ENCODE measurements around the gene LMBR1.

The LMBR1 gene

DNA sequence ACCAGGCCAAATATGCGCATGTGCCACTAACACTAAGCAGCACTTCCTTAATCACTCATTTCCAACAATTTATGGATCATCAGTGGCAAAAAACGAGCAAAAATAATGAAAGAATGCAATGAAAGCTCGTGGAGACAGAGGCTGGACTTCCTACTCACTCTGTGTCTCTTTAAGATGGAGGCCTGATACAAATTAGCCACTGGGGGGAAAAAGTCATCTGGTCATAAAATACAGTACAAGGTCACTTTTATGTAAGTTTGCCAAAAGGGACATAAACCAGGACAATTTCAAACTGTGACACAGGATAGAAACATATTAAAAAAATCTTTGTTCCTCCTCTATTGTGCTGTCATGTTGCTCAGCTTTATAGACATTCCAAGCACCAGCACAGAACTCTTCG is 101.7 kb downstream of the LMBR1 start:
- no peak for DNase-seq

GRCh38 chr7:156790264-156790663 is 102.7 kb downstream of the LMBR1 start:
- no peak for DNase-seq

DNA sequence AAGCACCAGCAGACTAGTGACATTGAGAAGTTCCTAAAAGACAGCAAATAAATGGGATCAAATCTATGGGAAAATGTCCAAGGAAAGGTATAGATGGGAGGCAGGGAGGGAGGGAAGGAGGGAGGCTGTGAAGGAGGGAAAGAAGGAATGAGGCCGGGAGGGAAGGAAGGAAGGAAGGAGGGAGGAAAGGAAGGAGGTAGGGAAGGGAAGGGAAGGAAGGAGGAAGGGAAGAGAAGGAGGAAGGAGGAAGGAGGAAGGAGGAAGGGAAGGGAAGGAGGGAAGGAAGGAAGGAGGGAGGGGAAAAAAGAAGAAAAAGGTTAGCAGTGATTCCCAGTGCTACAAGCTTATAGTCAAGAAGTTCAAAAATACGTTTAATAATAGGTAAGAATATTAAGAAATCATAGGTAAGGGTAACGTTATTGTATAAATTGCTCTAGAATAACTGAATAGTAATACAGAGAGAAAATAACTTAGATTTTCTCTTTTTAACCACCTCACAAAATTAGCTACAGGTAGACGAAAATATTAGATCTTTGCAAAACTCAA is 106.9 kb downstream of the LMBR1 start:
- DNase-seq: no peak

GRCh38 chr7:156783864-156784263 is 109.1 kb downstream of the LMBR1 start:
- DNase-seq: no peak

DNA sequence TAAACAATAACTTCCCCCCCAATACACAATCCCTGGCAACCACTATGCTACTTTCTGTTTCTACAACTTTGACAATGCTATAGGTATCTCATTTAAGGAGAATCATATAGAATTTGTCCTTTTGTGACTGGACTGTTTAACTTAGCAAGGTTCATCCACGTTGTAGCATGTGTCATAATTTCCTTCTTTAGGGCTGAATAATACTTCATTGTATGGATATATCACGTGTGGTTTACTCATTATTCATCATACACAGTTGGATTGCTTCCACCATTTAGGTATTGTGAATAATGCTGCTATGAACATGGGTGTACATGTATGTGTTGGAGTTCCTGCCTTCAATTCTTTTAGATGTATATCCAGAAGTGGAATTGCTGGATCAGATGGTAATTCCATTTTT is 111.0 kb downstream of the LMBR1 start:
- DNase-seq: no peak

DNA sequence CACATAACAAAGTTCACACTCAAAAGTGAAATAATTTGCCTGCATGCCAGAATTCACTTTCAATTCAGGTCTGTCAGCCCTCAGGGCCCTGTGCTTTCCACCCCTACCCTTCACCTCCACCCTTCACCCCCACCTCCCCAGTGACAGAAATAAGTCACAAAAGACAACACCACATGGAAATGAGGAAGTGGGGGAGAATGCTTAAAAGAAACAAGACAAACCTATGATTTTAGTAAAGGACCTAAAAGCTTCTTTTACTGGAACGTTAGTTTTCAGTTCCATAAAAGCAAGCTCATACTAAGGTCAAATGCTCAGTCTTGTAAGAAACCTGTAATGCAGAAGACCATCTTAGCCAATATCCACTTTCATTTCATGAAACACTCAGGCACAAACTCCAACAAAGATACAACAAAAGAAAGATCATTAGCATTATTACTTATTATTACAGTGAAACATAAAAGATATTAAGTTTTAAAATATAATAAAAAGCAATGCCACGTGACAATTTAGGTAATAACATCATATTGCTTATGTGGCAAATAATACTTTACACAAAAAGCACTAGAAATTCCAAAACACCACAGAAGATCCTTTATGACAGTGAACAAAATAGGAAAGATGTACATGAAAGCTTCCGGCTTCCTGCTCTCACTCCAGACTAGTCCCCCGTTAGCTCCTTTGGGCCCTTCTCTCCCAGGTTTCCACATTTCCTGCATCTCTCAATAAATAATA is 112.1 kb downstream of the LMBR1 start:
- no peak for DNase-seq

GRCh38 chr7:156778668-156779067 is 114.3 kb downstream of the LMBR1 start:
- DNase-seq: no peak

DNA sequence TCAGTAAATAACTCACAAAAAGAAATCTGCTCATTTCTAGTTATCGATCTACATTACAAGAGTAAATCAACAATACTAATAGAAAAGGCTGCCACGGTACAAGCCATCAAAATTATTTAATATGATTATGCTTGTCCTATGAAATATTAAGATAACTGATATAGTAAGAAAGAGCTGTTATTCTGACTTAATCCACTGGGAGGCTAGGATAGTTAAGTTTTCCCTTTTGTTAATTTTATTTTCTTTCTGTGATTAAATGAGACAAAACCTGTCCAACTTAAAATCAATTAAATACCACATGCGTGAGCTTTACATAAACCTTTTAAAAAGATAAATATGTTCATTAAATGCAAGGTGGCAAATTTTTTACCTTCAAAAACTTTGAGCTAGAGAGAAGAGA is 114.8 kb downstream of the LMBR1 start:
- no peak for DNase-seq

GRCh38 chr7:156777364-156778069 is 115.5 kb downstream of the LMBR1 start:
- DNase-seq: no peak

DNA sequence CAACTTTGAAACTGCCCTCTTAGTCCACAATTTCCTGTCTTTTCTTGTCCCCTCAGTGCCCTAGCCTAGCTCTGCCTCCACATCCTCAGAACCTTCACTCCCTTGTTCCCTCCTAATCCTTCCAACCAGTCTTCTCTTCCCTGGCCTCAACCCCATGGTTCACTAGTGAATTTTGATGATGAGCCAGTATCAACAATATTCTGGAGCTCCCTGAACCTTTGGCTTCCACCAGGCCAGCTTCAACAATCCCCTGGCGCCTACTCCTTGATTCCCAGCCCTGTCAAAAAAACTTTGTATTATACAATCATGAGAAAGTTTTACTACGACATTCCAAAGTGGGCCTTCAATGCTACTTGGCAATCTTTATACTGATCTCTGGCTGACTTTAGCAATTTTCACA is 116.5 kb downstream of the LMBR1 start:
- no peak for DNase-seq

GRCh38 chr7:156773966-156774365 is 119.0 kb downstream of the LMBR1 start:
- no peak for DNase-seq

DNA sequence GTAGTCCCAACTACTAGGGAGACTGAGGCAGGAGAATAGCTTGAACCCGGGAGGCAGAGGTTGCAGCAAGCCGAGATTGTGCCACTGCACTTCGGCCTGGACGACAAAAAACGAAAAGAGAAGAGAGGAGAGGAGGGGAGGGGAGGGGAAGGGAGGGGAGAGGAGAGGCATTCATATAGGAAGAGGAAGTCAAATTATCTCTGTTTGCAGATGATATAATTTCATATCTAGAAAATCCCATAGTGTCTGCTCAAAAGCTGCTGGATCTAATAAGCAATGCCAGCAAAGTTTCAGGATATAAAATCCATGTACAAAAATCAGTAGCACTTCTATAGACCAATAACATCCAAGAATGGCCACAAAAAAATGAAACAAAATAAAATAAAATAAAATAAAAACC is 120.3 kb downstream of the LMBR1 start:
- DNase-seq: no peak

- DNase-seq: no peak
Measured at GRCh38 chr7:156768698-156769472, 124.1 kb downstream of the LMBR1 start.

- DNase-seq: no peak
Measured at GRCh38 chr7:156766666-156767065, 126.3 kb downstream of the LMBR1 start.

DNA sequence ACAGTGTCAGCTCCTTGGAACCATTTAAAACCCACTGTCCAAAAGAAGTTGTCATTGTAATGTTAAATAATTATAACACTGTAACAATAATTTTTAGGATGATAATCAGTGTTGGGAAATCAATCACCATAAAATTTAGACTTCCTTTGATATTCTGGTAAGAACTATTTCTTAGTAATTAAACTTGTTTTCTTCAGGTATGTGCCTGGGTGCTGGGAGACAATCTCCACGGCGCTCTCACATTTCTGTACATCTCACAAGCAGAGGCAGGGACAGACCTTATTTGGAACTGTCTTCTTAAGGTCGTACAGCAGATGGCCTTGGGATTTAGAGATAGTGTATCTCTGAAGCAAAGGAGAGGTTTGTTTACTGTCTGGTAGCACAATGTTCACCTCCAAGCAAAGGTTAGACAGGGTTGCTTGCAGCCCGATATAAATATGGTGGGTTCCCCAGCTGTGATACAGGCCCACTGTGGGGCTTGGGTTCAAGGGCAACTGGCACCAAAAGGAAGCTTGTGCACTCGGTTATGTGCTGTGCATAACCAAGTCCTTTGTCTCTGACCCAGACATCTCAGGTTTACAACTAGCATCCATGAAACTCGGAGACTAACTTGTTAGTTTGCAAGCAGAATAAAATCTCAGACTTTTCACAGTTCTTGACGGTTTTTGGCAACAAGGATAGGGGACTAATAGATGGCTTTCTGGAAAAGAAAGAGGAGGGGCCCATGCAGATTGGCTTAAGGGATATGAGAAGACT is 126.9 kb downstream of the LMBR1 start:
- DNase-seq: no peak

- no peak for DNase-seq
Measured at GRCh38 chr7:156764766-156765165, 128.2 kb downstream of the LMBR1 start.

- no peak for DNase-seq
Measured at GRCh38 chr7:156764016-156764669, 128.8 kb downstream of the LMBR1 start.

DNA sequence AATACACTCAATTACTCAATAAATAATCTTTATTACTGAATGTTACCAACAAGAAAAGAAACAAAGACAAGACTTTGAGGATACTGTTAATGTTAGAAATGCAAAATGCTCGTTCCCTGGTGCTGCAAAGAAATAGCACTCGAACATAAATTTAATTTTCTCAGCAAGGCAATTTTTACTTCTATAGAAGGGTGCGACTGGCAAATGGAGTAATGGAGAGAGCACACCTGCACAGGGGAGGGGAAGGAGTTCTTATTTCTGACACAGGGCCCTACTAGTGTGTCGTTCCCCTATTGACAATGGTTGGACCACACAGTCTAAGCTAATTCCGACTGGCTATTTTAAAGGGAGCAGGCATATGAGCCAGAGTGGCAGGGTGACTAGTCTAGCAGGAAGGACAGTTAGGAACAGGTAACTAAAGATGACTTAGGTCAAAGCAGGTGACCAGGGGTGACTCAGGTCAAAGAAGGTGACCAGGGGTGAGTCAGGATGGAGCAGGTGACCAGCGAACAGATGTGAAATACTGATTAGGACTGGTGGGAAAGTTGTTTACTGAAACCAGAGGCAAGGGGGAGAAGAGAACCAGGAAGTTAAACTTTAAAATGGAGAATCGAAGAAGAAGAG is 133.3 kb downstream of the LMBR1 start:
- no peak for DNase-seq

- no peak for DNase-seq
Measured at GRCh38 chr7:156759143-156759542, 133.8 kb downstream of the LMBR1 start.

- no peak for DNase-seq
Measured at GRCh38 chr7:156754201-156754600, 138.8 kb downstream of the LMBR1 start.

- DNase-seq: no peak
Measured at GRCh38 chr7:156753630-156754029, 139.4 kb downstream of the LMBR1 start.

- no peak for DNase-seq
Measured at GRCh38 chr7:156753229-156753560, 139.8 kb downstream of the LMBR1 start.

Measured in CD4-positive, alpha-beta T cell treated with Interleukin-21 for 1 hour (primary cell).